Mucosa of descending colon (tissue), 3 donors: ENCODE data around the gene CFAP20DC. TPM values are rescaled to one million over a fixed set of nuclear protein-coding genes. Genes with fewer than 3 reads are reported as not detected.

Source experiments
- ATAC-seq: fragments of 200-7000 bp; cut with Tn5 transposase; one replicate; pipeline ENCODE4 v1.9.1; 2020; ENCODE audit warnings: mild to moderate bottlenecking, moderate library complexity
- DNase-seq, 3 donors: peaks; one replicate each; pipeline ENCODE4 v3.0.0-alpha.2; 2020
- H3K36me3 ChIP-seq: fragments of 200-600 bp; one replicate; pipeline ENCODE4 v1.8.0; 2021; ENCODE audit warnings: low read depth, mild to moderate bottlenecking
- H3K4me1 ChIP-seq: fragments of 200-600 bp; one replicate; pipeline ENCODE4 v1.8.0; 2021; ENCODE audit warnings: low read depth, mild to moderate bottlenecking
- H3K4me3 ChIP-seq: fragments of 200-600 bp; one replicate; pipeline ENCODE4 v1.8.0; 2021; ENCODE audit warnings: mild to moderate bottlenecking
- H3K9me3 ChIP-seq: fragments of 200-600 bp; one replicate; pipeline ENCODE4 v1.8.0; 2021; ENCODE audit warnings: mild to moderate bottlenecking
- intact Hi-C, 2 donors: fragments of 100-400 bp; cut with DNase I in 1 of 2; cut with micrococcal nuclease in 1 of 2; formaldehyde crosslinking; loops; one replicate each; pipeline versions ENCODE4 v1.11.0 to v1.11.1; 2022; cut with DNase I, micrococcal nuclease
- total RNA-seq, 3 donors: library from RNA; stranded (reverse); fragmentation: NEBNext Ultra II Directional in 2 of 3; extraction: Animal tissue kit (Norgen Biotek cat#: 25700) in 2 of 3; gene quantifications; one replicate each; pipeline versions ENCODE4 v1.2.1 to v1.2.4, GENCODE V29; 2021 to 2023
- TF ChIP-seq, protein P1 (sequence below): fragments of 200-600 bp; IDR thresholded peaks from one replicate; pipeline ENCODE4 v1.8.0; 2022; ENCODE audit warnings: antibody characterized with exemption, mild to moderate bottlenecking
- donor health status: DM: no; HTN: no; CAD: no; lungs with moderate emphysema.
- donor health status: DM: no; HTN: no; CAD: no.
- donor health status: DM: no; HTN: yes; CAD: no.

The CFAP20DC gene
- total RNA-seq, 3 donors from 2014 or later: 0.49 to 1.0 (median 0.57) TPM

DNA sequence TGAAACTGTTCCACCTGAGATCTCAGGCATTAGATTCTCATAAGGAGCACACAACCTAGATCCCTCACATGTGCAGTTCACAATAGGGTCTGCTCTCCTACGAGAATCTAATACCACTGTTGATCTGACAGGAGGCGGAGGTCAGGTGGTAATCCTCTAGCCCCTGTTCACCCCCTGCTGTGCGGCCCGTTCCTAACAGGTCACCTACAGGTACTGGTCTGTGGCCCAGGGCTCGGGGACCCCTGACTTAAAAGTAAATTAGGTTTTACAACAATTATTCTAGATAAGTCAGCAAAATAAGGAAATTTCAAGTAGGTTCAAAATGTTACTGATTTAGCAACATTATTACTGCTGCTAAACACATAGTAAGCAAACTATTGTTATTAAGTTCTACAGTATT lies 58.2 kb downstream of the CFAP20DC start:
- intact Hi-C loops: no loop called here

DNA sequence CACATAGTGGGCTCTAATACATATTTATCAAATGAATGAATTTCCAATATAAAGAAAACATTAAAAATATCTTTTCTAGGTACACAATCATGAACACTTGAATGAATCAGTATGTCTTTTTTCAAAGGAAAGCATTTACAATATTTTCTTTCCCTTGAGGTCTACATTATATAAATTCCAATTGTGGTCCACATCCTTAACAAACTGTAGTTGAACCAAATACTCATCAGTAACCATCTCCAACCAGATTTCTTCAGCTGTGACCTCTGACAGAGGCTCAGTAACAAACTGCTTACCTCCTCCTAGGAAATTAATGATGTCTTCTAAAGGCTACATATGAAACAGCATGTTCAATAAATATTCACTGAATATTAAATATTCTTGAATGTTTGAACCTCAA lies 58.8 kb downstream of the CFAP20DC start:
- Histone ChIP-seq H3K9me3 (peaks cover 7% of the 10 kb centered on the region), H3K4me3 (no peak overlapping the region), H3K36me3 (no peaks in the 10 kb centered on the region), H3K4me1 (no peaks in the 10 kb centered on the region)
- TF ChIP-seq, protein P1, sequence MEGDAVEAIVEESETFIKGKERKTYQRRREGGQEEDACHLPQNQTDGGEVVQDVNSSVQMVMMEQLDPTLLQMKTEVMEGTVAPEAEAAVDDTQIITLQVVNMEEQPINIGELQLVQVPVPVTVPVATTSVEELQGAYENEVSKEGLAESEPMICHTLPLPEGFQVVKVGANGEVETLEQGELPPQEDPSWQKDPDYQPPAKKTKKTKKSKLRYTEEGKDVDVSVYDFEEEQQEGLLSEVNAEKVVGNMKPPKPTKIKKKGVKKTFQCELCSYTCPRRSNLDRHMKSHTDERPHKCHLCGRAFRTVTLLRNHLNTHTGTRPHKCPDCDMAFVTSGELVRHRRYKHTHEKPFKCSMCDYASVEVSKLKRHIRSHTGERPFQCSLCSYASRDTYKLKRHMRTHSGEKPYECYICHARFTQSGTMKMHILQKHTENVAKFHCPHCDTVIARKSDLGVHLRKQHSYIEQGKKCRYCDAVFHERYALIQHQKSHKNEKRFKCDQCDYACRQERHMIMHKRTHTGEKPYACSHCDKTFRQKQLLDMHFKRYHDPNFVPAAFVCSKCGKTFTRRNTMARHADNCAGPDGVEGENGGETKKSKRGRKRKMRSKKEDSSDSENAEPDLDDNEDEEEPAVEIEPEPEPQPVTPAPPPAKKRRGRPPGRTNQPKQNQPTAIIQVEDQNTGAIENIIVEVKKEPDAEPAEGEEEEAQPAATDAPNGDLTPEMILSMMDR: no peak
- ATAC-seq (no peak), DNase-seq (no peak)
- intact Hi-C loops: no loop called here

More for the DNA sequence above, 58.2 kb downstream of the CFAP20DC start:
- TF ChIP-seq, protein P1: no peak
- Histone ChIP-seq H3K36me3 (no peaks in the 10 kb centered on the region), H3K4me3 (no peak overlapping the region), H3K9me3 (peaks cover 2% of the 10 kb centered on the region), H3K4me1 (no peaks in the 10 kb centered on the region)
- DNase-seq (no peak), ATAC-seq (no peak)

DNA sequence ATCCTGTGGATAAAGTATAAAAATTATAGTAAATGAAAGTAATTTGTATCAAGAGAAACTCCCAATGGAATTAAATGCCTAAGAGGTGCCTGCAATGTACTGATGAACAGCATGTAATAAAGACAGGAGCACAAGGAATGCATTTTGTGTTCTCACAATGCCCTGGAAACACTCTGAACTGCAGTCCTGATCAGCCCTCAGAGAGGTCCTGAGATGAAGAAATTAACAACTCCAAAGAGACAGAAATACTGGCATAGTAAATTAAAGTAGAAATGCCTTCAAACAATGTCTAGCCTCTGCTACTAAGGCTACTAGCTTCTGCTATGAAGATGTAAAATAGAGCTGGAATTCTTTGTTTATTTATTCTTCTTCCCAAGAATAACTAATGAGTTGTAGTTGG lies 59.9 kb downstream of the CFAP20DC start:
- intact Hi-C loops: no loop called here
- Histone ChIP-seq H3K9me3 (peaks cover 7% of the 10 kb centered on the region), H3K4me1 (no peaks in the 10 kb centered on the region), H3K36me3 (no peaks in the 10 kb centered on the region), H3K4me3 (no peak overlapping the region)
- TF ChIP-seq, protein P1: no peak
- no peak for DNase-seq
- no peak for ATAC-seq

DNA sequence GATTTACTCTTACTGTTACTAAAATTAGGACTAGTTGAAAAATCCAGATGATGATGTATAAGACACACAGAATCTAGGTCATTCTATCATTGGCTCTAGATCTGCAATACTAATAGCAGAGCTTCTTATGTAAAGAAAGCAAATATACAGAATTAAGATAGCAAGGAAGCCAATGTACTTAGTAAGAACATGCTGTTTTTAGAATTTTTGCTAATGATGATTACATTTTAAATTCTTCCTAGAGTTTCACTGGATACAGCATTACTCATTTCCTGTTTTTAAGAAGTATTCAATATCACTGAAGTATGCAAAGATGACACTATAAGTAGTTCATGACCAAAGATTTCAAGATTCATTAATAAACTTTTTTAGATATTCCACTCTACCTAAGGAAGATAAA lies 60.7 kb downstream of the CFAP20DC start:
- ATAC-seq: no peak
- intact Hi-C loops: no loop called here
- no peak for DNase-seq
- Histone ChIP-seq H3K9me3 (peaks cover 7% of the 10 kb centered on the region), H3K36me3 (no peaks in the 10 kb centered on the region), H3K4me3 (no peak overlapping the region), H3K4me1 (no peaks in the 10 kb centered on the region)
- TF ChIP-seq, protein P1: no peak

DNA sequence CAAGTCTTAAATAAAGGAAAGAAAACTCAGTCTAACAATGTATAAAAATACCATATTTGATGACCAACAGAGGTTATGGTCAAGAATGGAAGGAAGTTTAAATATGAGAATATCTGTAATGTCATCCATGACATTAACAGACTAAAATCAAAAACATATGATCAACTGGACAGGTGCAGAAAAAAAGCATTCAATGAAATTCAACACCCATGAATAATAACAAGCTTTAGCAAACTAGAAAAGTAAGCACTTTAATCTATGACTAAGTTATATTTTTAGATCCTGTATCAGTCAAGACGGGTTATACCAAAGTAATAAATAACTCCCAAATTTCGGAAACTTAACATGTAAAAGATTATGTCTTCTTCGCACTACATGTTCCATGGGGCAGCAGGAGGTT lies 61.8 kb downstream of the CFAP20DC start:
- Histone ChIP-seq H3K9me3 (peaks cover 7% of the 10 kb centered on the region), H3K4me1 (no peaks in the 10 kb centered on the region), H3K4me3 (no peak overlapping the region), H3K36me3 (no peaks in the 10 kb centered on the region)
- ATAC-seq: no peak
- TF ChIP-seq, protein P1: no peak
- intact Hi-C loops: no loop called here
- no peak for DNase-seq

DNA sequence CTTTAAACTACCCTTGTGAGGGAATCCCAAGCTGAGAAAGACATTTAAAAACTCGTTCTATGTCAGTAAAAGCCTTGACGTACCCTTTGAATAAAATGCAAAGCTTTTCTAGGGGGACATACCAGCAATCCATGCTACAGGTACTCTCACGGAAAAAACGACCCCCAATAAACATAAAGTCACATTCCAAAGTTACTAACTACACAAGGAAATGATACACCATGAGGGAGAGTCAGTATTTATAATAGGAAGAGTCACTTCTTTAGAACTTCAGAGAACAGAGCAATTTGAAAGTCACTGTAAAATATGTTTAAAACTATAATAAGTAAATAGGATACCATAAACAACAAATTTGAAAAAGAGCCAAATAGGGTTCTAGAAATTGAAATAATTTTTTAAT lies 63.2 kb downstream of the CFAP20DC start:
- Histone ChIP-seq H3K4me3 (no peak overlapping the region), H3K4me1 (no peaks in the 10 kb centered on the region), H3K36me3 (no peaks in the 10 kb centered on the region), H3K9me3 (peaks cover 7% of the 10 kb centered on the region)
- no peak for ATAC-seq
- DNase-seq: no peak
- TF ChIP-seq, protein P1: no peak
- intact Hi-C loops: no loop called here
